Fibroblast of skin of abdomen (primary cell): Measurements from ENCODE around the gene ACTL8.
"Not testable (repeated sequence)": the region's sequence is repeated elsewhere in the genome, so short reads cannot be mapped to it uniquely, and the experiment has no call there.

Experiments used
- DNase-seq: peaks from one replicate; pipeline ENCODE4 v3.0.0-alpha.2; 2013

Gene ACTL8

GRCh38 chr1:17735793-17736192 lies 19.3 kb upstream of the ACTL8 start:
- DNase-seq, result no peak

DNA sequence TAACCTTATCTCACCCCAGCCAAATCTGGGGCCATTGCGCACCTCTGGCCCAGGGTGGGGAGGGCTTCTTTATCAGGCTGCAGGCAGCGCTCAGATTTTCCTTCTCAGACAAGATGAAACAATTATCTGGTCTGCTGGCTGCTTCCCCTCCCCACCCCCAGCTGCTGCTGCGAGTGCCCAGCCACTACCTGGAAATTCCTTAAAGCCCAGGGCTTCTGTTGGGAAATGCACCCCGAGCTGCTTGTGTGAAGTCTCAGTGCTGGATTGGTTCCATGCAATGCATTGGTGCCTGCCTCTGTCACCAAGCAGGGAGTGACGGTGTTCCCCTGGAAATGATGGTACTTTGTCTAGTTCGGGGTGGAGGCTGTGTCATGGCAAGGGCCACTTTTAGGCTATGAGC lies 18.5 kb upstream of the ACTL8 start:
- DNase-seq, result no peak

- DNase-seq, result no peak
These were observed 16.1 kb upstream of the ACTL8 start for GRCh38 chr1:17739050-17739449.

DNA sequence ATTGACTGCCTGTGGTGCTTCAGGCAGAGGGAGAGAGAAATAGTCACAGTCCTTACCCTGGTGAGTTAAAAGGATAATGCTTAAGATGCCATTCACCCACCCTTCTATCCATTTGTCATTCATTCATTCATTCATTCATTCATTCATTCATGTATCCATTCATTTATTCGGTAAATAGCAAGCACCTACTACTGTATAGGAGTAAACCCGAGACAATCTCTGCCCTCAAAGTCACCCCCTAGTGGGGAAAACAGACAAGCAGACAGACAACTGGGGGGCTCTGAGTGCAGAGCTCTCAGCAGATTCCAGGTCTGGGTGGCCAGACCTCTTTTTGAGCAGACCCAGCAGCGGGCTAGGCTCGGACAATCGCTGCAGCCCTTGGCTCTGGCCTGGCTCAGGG lies 14.1 kb upstream of the ACTL8 start:
- no peak for DNase-seq

GRCh38 chr1:17742583-17742982 lies 12.6 kb upstream of the ACTL8 start:
- peak; percentile 48 for DNase-seq

GRCh38 chr1:17743008-17743647 lies 12.0 kb upstream of the ACTL8 start:
- DNase-seq, result no peak

- no peak for DNase-seq
These were observed 11.2 kb upstream of the ACTL8 start for GRCh38 chr1:17743925-17744324.

DNA sequence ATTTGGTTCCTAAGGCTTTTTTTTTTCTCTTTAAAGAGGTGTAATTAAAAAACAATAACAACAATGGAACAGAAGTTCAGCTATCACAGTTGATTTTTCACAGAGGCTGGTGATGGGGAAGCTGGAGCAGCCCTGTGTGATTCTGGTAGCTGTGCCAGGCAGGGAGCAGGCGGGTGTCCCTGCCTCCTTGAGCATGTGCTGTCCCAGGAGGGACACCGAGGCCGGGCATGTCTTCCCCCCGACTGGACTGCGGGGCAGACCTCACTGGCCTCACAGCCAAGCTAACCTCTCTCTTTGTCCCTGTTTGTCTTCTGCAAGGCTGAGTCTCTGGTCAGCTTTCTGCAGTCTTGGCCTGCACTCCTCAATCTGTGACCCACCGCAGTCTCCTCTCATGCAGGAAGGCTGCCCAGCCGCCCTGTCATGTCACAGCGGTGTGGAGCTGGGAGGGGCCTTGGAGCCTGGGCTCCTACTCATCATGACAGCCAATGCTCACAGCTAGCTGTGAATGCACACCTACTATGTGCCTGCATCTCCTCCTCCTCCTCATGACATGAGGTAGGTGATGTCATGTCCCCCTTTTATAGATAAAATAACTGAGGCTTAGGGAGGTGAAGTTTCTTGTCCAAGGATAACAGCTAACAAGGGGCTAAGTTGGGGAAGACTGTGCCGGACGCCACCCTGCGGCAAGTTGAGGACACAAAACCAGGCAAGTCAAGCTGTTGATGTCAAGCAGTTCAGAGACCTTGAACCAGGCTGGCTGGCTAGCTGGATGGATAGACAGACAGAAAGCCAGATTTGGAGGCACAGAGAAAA lies 10.3 kb upstream of the ACTL8 start:
- DNase-seq, result no peak

DNA sequence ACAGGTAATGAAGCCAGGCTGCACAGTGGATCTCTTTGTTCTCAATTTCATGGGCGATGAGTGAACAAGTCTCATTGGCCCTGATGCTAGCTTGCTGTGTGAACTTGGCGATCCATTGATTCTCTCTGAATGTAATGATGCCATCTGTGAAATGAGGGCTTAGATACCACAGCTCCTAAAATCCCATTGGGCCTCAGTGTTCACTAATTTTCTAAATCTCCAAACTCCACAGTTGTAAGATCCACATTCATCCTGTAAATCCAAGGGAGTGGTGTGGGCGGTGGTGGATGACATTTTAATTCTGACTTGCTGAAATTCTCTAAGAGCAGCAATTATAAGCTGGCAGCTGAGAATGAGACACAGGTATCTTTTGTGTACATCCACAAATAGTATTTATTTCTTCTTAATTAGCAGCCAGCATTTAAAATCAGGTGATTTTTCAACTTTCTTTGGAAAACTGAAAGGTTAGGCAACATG lies 9.6 kb upstream of the ACTL8 start:
- DNase-seq, result no peak

- not testable (repeated sequence) for DNase-seq
These were observed 8.9 kb upstream of the ACTL8 start for GRCh38 chr1:17746281-17746680.

DNA sequence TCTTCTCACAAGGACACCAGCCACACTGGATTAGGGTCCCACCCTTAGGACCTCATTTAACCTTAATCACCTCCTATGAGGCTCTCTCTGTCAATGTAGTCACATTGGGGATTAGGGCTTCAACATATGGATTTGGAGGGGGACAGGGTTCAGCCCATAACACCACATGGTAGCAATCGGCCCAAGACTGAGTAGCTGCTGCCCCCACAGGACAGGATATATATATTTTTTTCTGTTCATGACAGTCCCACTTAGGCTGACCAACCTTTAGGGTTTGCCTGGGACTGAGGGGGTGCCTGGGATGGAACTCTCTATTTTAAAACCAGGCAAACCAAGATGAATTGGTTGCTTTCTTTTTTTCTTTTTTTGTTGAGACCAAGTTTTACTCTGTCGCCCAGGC lies 8.2 kb upstream of the ACTL8 start:
- DNase-seq, result no peak

GRCh38 chr1:17750333-17750732 lies 4.8 kb upstream of the ACTL8 start:
- DNase-seq, result no peak

DNA sequence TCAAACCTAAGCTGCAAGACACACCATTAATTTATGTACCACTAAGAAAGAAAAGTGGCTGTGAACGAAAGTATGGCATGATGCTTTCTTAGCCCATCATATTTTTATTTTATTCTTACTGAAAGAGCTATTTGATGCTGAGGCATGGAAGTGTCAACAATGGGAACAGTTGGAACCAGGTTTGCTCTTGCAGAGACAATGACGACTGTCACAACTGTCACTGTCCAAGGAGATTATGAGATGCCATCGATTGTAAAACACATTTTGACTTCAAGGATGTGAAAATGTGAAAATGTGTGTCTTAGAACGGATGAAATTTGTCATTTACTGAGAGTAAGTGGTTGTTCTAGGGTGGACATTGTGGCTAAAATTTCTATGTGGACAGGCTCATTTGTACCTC lies 2.8 kb upstream of the ACTL8 start:
- DNase-seq, result no peak

GRCh38 chr1:17757426-17757825 lies 2.3 kb downstream of the ACTL8 start:
- no peak for DNase-seq

GRCh38 chr1:17759114-17759513 lies 4.0 kb downstream of the ACTL8 start:
- no peak for DNase-seq

GRCh38 chr1:17762313-17762712 lies 7.2 kb downstream of the ACTL8 start:
- no peak for DNase-seq

DNA sequence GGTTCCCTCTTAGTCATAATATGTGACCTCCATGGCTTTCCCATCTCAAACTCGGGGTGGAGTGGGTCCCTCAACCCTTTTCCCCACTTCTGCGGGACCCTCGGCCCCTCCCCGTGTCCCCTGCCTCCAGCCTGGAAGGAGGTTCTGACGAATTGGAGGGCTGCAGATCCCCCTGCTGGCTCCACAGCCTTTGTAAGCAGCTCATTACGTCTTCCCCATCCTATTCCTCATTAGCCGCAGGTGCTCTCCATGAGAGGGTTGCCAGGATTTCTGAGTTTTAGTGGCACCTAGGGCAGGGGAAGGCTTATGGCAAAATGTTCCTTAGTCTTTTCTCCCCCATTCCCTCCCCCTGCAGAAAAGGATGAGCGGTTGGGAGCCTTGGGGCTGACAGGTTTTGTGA lies 8.3 kb downstream of the ACTL8 start:
- no peak for DNase-seq

GRCh38 chr1:17763995-17764394 lies 8.9 kb downstream of the ACTL8 start:
- no peak for DNase-seq

DNA sequence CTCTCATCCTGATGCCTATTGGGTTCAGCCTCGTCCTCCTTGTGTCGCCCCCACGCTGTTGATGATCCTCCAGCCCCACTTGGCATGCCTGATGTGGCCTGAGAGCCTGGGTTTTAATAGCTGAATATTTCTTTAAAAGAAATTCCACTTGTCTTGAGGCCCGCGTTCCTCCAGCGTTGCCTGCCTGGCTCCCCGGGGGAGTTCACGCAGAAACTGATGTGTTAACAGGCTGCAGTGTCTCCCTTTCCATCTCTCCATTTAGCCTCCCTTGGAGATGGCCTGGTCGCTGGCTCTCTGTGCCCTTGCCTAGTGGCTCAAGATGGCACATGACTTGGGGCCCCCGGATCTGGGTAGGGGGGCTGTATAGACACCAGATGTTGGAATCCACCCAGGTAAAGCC lies 9.5 kb downstream of the ACTL8 start:
- peak; percentile 8 for DNase-seq

- peak; percentile 93 for DNase-seq
These were observed 10.6 kb downstream of the ACTL8 start for GRCh38 chr1:17765444-17766411.

- DNase-seq, result peak; percentile 86
These were observed 13.6 kb downstream of the ACTL8 start for GRCh38 chr1:17768651-17769241.

DNA sequence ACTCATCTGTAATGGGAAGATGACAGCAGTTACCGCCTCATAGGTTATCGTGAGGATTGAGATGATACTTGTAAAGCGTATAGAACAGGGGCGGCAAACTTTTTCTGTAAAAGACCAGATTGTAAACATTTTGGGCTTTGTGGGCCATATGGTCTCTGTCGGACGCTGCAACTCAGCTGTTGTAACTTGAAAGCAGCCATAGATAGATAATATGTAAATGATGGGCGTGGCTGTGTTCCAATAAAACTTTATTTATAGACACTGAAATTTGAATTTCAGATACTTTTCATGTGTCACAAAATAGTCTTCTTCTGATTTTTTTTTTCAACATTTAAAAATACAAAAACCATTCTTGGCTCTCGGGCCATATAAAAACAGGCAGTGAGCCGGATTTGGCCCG lies 15.8 kb downstream of the ACTL8 start:
- DNase-seq, result no peak
